GM12878 (cell line): ENCODE data around the gene PPCS. TPM values are rescaled to one million over a fixed set of nuclear protein-coding genes. Genes with fewer than 3 reads are reported as not detected.

Experiments used
- ATAC-seq: fragments of 200-7000 bp; cut with Tn5 transposase; 3 replicates; pipeline ENCODE4 v1.9.1; 2020; ENCODE audit warnings: mild to moderate bottlenecking, moderate library complexity
- BruUV-seq: library from RNA; stranded (reverse); fragments of 400-500 nt; replicated peaks from 2 replicates; lab custom pipeline; 2021; lab: Mats Ljungman, UMichigan
- CTCF ChIA-PET: fragments of 300-600 bp; sonication (Branson Sonifier 250); formaldehyde crosslinking; extraction: SDS; loops from one replicate; lab custom pipeline; 2021; ENCODE audit warnings: inconsistent platforms; lab: Yijun Ruan, JAX
- POLR2A ChIA-PET: fragments of 350-600 bp; formaldehyde crosslinking; extraction: SDS; loops from one replicate; lab custom pipeline; 2021; ENCODE audit warnings: inconsistent platforms; lab: Charles Lee
- RAD21 ChIA-PET: fragments of 300-600 bp; sonication (Branson Sonifier 250); formaldehyde crosslinking; loops from one replicate; lab custom pipeline; 2023; ENCODE audit warnings: antibody characterized with exemption; ENCODE audit not compliant: unreplicated experiment; lab: Charles Lee
- SMC1A ChIA-PET: fragments of 300-600 bp; sonication (Branson Sonifier 250); formaldehyde crosslinking; loops from one replicate; lab custom pipeline; 2023; ENCODE audit not compliant: unreplicated experiment, uncharacterized antibody; lab: Charles Lee
- DNase-seq: peaks from one replicate; pipeline ENCODE4 v3.0.0-alpha.2; 2011; ENCODE audit warnings: low read depth, low spot score
- FAIRE-seq: peaks from 3 replicates; lab custom pipeline; 2011; peaks lifted over from hg19 to GRCh38; lab: Jason Lieb, UNC
- H2AFZ ChIP-seq: 2 replicates; pipeline ENCODE4 v1.6.0; 2011; ENCODE audit warnings: low read depth, low read length, control low read depth; ENCODE audit not compliant: control insufficient read depth
- H3K27ac ChIP-seq: 2 replicates; pipeline ENCODE4 v1.5.1; 2011; ENCODE audit warnings: control low read depth; ENCODE audit not compliant: control insufficient read depth, insufficient read depth
- H3K27me3 ChIP-seq, 2 experiments: replicated peaks in 1 of 2; 2 replicates each; pipeline versions ENCODE4 v1.6.0 to v1.6.1; 2011; ENCODE audit warnings: low read length in 1 of 2; ENCODE audit not compliant: control insufficient read depth in 2 of 2, insufficient read depth in 2 of 2
- H3K36me3 ChIP-seq, 2 experiments: 2 replicates each; pipeline ENCODE4 v1.5.1; 2011; ENCODE audit warnings: low read length in 1 of 2; ENCODE audit not compliant: control insufficient read depth in 2 of 2, insufficient read depth in 2 of 2
- H3K4me1 ChIP-seq: 2 replicates; pipeline ENCODE4 v1.6.1; 2011; ENCODE audit warnings: mild to moderate bottlenecking, low read length, moderate library complexity, mixed read lengths; ENCODE audit not compliant: control insufficient read depth, insufficient read depth
- H3K4me2 ChIP-seq: 2 replicates; pipeline ENCODE4 v1.6.0; 2011; ENCODE audit warnings: control low read depth; ENCODE audit not compliant: control insufficient read depth, insufficient read depth
- H3K4me3 ChIP-seq: fragments of 200-600 bp; sonication (generic); 2 replicates; pipeline ENCODE4 v1.5.1; 2016
- H3K79me2 ChIP-seq: 2 replicates; pipeline ENCODE4 v1.6.0; 2011; ENCODE audit warnings: low read length; ENCODE audit not compliant: control insufficient read depth, insufficient read depth
- H3K9ac ChIP-seq: 2 replicates; pipeline ENCODE4 v1.8.0; 2011; ENCODE audit warnings: low read length, control low read depth, mixed read lengths; ENCODE audit not compliant: control insufficient read depth, insufficient read depth
- H3K9me3 ChIP-seq: replicated peaks from 3 replicates; pipeline ENCODE4 v1.5.1; 2011; ENCODE audit warnings: mild to moderate bottlenecking, low read length; ENCODE audit not compliant: control insufficient read depth, insufficient read depth
- H4K20me1 ChIP-seq: 2 replicates; pipeline ENCODE4 v1.6.0; 2011; ENCODE audit not compliant: control insufficient read depth, insufficient read depth
- BHLHE40 ChIP-seq, 2 experiments: fragments of 450-650 bp in 1 of 2; IDR thresholded peaks; 2 replicates each; pipeline ENCODE4 v1.6.1; 2011 to 2017; ENCODE audit warnings: low read depth in 2 of 2, borderline replicate concordance in 1 of 2, improper control_type of control experiment in 1 of 2, low read length in 1 of 2, mild to moderate bottlenecking in 1 of 2
- EP300 ChIP-seq, 2 experiments: fragments of 150-350 bp in 1 of 2; IDR thresholded peaks; 2 replicates each; pipeline ENCODE4 v1.6.1; 2011 to 2012; ENCODE audit warnings: low read depth in 2 of 2, low read length in 2 of 2, borderline replicate concordance in 1 of 2, improper control_type of control experiment in 1 of 2, inconsistent platforms in 1 of 2; ENCODE audit not compliant: control insufficient read depth in 1 of 2
- EZH2 ChIP-seq: IDR thresholded peaks from 2 replicates; pipeline ENCODE4 v1.6.1; 2012; ENCODE audit warnings: low read depth, mild to moderate bottlenecking, control low read depth, inconsistent platforms, low read length, borderline replicate concordance; ENCODE audit not compliant: control insufficient read depth
- GABPA ChIP-seq: IDR thresholded peaks from 2 replicates; pipeline ENCODE4 v1.6.1; 2014; ENCODE audit warnings: antibody characterized with exemption, low read depth, mild to moderate bottlenecking, inconsistent platforms
- MXI1 ChIP-seq: fragments of 150-350 bp; IDR thresholded peaks from 2 replicates; pipeline ENCODE4 v1.6.1; 2011; ENCODE audit warnings: low read depth, mild to moderate bottlenecking, inconsistent platforms, low read length, improper control_type of control experiment
- RELA ChIP-seq: fragments of 450-650 bp; IDR thresholded peaks from 2 replicates; pipeline ENCODE4 v1.8.0; 2014; ENCODE audit warnings: borderline replicate concordance; ENCODE audit not compliant: partially characterized antibody
- YY1 ChIP-seq: IDR thresholded peaks from 2 replicates; pipeline ENCODE4 v1.6.1; 2011; ENCODE audit warnings: low read depth, mild to moderate bottlenecking, low read length
- ZNF217 ChIP-seq: fragments of 450-650 bp; IDR thresholded peaks from 2 replicates; pipeline ENCODE4 v1.6.1; 2017; ENCODE audit warnings: antibody characterized with exemption, mild to moderate bottlenecking
- in situ Hi-C: fragments of 300-500 bp; cut with MboI; formaldehyde crosslinking; loops from 9 replicates; pipeline ENCODE4 v1.14.3; 2018; ENCODE audit warnings: mixed read lengths
- intact Hi-C: fragments of 100-400 bp; cut with micrococcal nuclease; formaldehyde crosslinking; loops from one replicate; pipeline ENCODE4 v1.14.2; 2022; ENCODE audit not compliant: unreplicated experiment
- polyA plus RNA-seq, 11 experiments: library from polyadenylated mRNA; depleted of rRNA in 4 of 11; unstranded in 6 of 11; stranded (reverse) in 5 of 11; fragments of >200 nt; fragmentation: Nextera tagmentation in 4 of 11; fragmentation: Illumina TruSeq in 1 of 11; extraction: Ambion mirVana in 4 of 11; extraction: Trizol in 1 of 11; gene quantifications; 1 replicate in 1 of 11; 2 replicates in 10 of 11; pipeline versions ENCODE4 v1.2.1 to v1.2.3, GENCODE V29; 2011 to 2016; ENCODE audit warnings: inconsistent platforms in 2 of 11, missing spikeins in 2 of 11, low read depth in 1 of 11
- total RNA-seq, 4 experiments: library from RNA; depleted of rRNA in 3 of 4; stranded (reverse); fragments of >200 nt in 3 of 4; fragmentation: Illumina TruSeq in 1 of 4; extraction: Trizol in 1 of 4; gene quantifications; 2 replicates each; pipeline versions ENCODE4 v1.2.1 to v1.2.3, GENCODE V29; 2013 to 2021
- TF ChIP-seq, protein P1 (sequence below): fragments of 450-650 bp; IDR thresholded peaks from 2 replicates; pipeline ENCODE4 v1.6.1; 2014; ENCODE audit warnings: mild to moderate bottlenecking

Gene PPCS
- total and polyA plus RNA-seq, 10 of the 15 experiments (the other 5 are each of a cell fraction or from before 2014, with no cell fraction given), result 35.6 to 79.4 (median 51.9) TPM

DNA sequence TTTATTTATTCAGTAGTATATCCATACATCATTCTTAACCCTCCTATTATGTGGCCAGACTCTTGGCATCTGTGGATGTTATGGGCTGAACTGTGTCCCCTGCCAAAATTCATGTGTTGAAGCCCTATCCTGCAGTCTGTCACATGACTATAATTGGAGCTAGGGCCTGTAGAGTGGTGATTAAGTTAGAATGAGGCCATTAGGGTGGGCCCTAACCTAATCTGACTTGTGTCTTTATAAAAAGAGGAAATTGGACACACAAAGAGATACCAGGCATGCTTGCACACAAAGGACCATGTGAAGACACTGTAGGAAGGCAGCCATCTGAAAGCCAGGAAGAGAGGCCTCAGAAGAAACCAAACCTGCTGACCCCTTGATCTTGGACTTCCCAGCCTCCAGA lies 7.1 kb upstream of the PPCS start:
- ChIA-PET RAD21 (no interaction called here), CTCF (interaction anchor here (1.6 kb wide), 1 partner anchor 14 kb away, joined by 3 read pairs; no protein-coding TSS in a partner anchor), SMC1A (no interaction called here), POLR2A (interaction anchor here (0.8 kb wide), 1 partner anchor 90 kb away, joined by 5 read pairs; no protein-coding TSS in a partner anchor)
- Histone ChIP-seq H3K4me1 (no peaks in the 10 kb centered on the region), H3K4me3 (no peak overlapping the region), H3K79me2 (no peaks in the 10 kb centered on the region), H3K27me3 (no peaks in the 10 kb centered on the region), H3K4me2 (no peak overlapping the region), H3K9me3 (no peaks in the 10 kb centered on the region), H2AFZ (no peak overlapping the region), H4K20me1 (no peaks in the 10 kb centered on the region), H3K27ac (no peak overlapping the region), H3K9ac (no peak overlapping the region), H3K36me3 (no peaks in the 10 kb centered on the region)
- DNase-seq, result no peak
- ATAC-seq, result no peak
- in situ Hi-C loops, result no loop called here
- TF ChIP-seq BHLHE40 (IDR thresholded peaks at IDR 0.05; ENCODE audit: borderline replicate concordance in 1 of 2, low read depth in 2 of 2, low read length in 1 of 2) (no peak), EP300 (IDR thresholded peaks at IDR 0.05; ENCODE audit: borderline replicate concordance in 1 of 2, control insufficient read depth in 1 of 2, low read depth in 2 of 2, low read length in 2 of 2) (no peak), GABPA (no peak), ZNF217 (no peak), RELA (no peak), MXI1 (no peak), YY1 (no peak), EZH2 (no peak)
- TF ChIP-seq, protein P1, sequence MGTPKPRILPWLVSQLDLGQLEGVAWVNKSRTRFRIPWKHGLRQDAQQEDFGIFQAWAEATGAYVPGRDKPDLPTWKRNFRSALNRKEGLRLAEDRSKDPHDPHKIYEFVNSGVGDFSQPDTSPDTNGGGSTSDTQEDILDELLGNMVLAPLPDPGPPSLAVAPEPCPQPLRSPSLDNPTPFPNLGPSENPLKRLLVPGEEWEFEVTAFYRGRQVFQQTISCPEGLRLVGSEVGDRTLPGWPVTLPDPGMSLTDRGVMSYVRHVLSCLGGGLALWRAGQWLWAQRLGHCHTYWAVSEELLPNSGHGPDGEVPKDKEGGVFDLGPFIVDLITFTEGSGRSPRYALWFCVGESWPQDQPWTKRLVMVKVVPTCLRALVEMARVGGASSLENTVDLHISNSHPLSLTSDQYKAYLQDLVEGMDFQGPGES, result no peak
- intact Hi-C loops, result no loop called here
- FAIRE-seq, result no peak
- no TSS peak for BruUV-seq
